CD1c-positive myeloid dendritic cell (primary cell): ENCODE data around the gene ZNF772.
"Not testable (repeated sequence)": the region's sequence is repeated elsewhere in the genome, so short reads cannot be mapped to it uniquely, and the experiment has no call there.

Experiments
- DNase-seq: peaks from one replicate; pipeline ENCODE4 v3.0.0-alpha.2; 2016; ENCODE audit errors: extremely low spot score

ZNF772 gene

DNA sequence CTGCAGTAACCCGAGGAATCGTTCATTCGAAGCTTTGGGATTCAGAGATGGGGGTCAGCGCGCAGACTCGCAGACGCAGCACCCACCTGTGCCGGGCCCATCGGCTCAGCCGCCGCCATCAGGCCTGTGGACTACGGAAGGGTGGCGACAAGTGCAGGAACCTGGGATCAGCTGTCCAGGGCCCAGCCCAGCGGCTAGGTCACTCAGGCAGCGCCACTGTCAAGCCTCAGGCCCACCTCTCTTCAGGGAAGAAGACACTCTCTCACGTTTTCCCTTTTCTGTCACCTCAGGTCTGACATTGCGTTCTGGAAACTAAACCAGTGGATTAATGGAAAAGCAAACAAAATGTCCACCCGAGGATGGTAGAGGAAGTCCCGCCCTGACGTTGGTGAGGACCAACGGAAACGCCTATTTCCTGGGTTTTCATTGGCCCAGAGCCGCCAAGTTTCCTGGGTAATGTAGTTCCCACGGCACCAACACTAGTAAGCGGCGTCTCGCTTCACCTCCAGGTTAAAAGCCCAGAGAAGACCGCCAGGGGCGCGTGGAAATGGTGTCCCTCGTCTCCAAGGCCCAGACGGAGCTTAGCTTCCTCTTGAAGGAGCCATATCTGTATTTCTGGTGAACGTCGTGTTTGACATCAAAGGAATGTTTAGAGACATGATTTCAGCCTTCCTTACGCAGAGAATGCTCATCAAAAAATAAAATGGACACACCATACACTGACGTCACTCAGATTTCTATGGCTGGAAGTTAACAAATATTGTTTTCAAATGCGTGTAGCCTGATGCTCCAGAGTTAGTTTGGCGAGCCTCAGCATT lies at the start of gene ZNF772:
Gene ZNF772 (minus strand): TSS at position 376 of the 818 bp plus-strand sequence. CDS start 257 bp downstream, at position 119.
- peak; percentile 96 for DNase-seq

DNA sequence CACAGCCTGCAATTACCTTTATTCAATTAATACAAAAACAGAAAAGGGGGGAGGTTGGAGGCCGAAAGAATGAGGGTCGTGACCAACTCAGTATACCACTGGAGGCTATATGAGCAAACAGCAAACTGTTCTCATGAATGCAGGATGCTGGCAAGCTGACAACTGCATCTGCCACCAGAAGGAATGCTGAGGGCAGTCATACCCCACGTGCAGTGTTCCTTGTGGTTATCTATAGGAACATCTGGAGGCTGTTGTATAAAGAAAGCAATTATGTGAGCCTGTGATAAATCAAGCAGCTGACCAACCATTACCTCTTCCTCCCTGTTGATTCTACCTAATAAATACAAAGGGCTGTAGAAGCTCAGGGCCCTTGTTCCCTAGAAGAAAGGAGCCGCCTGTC lies 40.7 kb upstream of the ZNF772 start:
- not testable (repeated sequence) for DNase-seq

- DNase-seq = no peak
These were observed 37.9 kb upstream of the ZNF772 start for GRCh38 chr19:57515255-57515654.

- no peak for DNase-seq
These were observed 35.5 kb upstream of the ZNF772 start for GRCh38 chr19:57512845-57513244.

DNA sequence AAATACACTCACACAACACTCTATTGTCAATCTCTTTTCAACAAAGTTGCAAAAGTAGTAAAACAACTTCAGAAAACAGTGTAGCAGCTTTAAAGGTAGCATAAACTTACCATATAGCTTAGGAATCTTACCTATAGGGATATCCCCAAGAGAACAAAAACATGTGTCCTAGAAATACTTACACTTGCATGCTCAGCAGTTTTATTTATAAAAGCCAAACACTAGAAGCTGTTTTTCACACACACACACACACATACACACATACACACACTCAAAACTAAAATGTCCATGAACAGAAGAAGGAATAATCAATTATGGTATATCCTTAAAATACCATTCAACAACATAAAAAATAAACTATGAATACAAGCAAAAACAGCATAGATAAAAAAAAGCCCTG lies 34.1 kb upstream of the ZNF772 start:
- no peak for DNase-seq

GRCh38 chr19:57506163-57506562 lies 28.8 kb upstream of the ZNF772 start:
- no peak for DNase-seq

GRCh38 chr19:57500400-57500799 lies 23.0 kb upstream of the ZNF772 start:
- DNase-seq = not testable (repeated sequence)

DNA sequence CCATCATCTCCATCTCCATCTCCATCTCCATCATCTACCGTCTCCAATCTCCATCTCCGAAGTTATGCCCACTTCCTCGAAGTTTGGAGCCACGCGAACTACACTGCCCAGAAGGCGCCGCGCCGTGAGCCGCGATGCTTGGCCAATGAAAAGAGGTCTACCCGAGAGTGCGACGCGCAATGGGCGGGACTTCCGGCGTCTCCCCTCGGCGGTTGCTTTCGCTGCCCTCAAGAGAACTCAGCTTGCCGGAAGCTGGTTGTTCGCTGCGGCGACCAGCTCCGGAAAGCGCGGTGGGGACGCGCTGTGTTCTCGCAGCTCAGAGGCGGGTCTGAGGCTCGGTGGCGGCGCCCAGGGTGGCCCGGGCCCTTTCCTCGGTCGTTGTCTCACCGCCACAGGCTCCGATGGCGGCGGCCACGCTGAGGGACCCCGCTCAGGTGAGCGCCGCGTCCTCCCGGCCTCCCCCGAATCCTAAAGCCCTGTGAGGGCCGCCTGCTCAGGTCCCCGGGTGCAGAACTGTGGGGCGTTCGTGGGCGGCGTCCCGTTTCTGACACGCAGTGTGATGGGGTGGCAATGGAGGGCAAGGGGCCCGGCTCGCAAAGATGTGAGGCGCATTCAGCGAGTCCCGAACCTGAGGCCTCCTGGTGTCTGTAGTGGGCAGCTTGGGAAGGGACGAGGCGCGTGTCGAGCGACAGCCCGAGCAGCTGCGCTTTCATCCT lies 22.5 kb upstream of the ZNF772 start, which contains the start of gene ZNF773:
Gene ZNF773 (plus strand): TSS at position 259 of the 716 bp plus-strand sequence. CDS start 143 bp downstream, at position 402.
- DNase-seq = peak; percentile 97

- not testable (repeated sequence) for DNase-seq
These were observed 21.9 kb upstream of the ZNF772 start for GRCh38 chr19:57499332-57499679.

GRCh38 chr19:57488299-57488644 lies 10.9 kb upstream of the ZNF772 start:
- DNase-seq = not testable (repeated sequence)

DNA sequence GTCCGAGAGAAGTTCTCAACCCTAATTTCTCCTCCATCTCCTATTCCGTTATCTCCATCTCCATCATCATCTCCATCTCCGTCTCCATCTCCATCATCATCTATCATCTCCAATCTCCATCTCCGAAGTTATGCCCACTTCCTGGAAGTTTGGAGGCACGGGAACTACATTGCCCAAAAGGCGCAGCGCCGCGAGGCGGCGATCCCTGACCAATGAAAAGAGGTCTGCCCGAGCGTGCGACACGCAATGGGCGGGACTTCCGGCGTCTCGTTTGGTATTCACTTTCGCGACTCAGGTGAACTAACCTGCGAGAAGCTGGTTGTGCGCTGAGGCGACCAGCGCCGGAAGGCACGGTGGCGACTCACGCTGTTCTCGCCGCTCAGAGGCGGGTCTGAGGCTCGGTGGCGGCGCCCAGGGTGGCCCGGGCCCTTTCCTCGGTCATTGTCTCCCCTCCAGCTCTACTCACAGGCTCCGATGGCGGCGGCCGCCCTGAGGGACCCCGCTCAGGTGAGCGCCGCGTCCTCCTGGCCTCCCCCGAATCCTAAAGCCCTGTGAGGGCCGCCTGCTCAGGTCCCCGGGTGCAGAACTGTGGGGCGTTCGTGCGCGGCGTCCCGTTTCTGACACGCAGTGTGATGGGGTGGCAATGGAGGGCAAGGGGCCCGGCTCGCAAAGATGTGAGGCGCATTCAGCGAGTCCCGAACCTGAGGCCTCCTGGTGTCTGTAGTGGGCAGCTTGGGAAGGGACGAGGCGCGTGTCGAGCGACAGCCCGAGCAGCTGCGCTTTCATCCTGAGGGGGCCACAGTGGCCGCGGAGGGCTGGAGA lies 10.3 kb upstream of the ZNF772 start, which contains the start of gene ZNF419:
Gene ZNF419 (plus strand): TSS at position 274 of the 822 bp plus-strand sequence. CDS start 201 bp downstream, at position 475.
- peak; percentile 92 for DNase-seq

DNA sequence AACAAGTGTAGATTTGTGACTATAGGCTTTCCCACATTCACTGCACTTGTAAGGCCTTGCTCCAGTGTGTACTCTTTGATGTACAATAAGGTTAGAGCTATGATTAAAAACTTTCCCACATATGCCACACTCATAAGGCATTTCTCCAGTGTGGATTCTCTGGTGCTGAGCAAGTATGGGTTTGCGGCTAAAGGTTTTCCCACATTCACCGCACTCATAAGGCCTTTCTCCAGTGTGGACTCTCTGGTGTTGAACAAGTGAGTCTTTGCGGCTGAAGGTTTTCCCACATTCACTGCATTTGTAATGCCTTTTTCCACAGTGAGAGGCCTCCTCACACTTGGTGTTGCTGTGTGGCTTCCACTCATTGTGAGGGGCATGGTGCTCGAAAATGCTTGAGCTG lies 3.7 kb downstream of the ZNF772 start:
- DNase-seq = no peak

- no peak for DNase-seq
These were observed 10.9 kb downstream of the ZNF772 start for GRCh38 chr19:57466489-57466888.

- DNase-seq = peak; percentile 43
These were observed 11.5 kb downstream of the ZNF772 start for GRCh38 chr19:57465680-57466381.

- no peak for DNase-seq
These were observed 25.1 kb downstream of the ZNF772 start for GRCh38 chr19:57452307-57452706.

DNA sequence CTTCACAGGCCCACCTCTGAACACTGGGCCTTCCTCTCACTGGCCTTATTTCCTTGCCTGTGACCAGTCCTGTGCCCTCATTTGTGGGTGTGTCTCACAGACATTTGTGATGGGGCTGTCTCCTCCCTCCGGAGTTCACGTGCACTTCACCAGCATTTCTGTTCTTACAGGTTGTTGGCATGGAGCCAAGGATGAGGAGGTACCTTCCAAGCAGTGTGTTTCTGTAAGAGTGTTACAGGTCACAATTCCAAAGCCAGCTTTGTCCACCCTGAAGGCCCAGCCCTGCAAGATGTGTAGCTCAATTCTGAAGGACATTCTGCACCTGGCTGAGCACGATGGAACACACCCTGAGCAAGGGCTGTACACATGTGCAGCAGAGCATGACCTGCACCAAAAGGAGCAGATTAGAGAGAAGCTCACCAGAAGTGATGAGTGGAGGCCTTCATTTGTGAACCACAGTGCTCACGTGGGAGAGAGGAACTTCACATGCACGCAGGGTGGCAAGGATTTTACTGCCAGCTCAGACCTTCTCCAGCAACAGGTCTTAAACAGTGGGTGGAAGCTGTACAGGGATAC lies 34.2 kb downstream of the ZNF772 start:
- no peak for DNase-seq

DNA sequence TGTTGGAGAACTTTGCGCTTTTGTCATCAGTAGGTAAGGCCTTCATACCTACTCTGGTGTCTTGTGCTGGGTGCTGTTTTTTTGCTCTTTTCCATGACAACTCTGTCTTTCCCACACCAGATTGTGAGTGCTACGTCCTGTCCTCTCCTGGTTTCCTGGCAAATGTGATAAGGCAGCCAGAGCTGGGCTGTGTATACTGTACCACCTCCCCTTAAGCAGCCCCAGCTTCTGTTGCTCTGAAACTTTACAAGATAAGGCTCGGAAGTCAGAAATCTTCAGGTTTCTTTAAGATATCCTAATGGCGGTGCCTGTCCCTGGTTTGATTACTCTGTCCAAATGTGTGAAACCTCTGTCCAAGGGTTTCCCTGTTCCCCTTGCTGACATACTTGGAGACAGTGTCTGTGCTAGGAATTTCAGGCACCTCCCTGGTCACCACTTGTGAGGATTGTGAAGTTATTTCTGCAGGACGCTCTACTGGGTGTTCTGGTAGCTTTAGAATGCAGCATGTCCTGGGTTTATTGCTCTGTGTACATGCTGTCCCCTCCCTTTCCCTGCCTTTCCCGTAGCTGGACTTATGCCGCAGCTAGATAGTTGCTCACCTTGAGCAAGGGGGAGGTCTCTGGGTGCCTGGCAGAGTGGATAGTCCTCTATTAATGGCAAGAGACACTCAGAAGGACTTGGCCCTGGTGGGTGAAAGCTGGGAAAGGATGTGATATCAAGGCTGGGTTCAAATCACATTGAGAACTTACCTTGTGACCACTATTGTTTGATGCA lies 35.2 kb downstream of the ZNF772 start:
- DNase-seq = no peak

DNA sequence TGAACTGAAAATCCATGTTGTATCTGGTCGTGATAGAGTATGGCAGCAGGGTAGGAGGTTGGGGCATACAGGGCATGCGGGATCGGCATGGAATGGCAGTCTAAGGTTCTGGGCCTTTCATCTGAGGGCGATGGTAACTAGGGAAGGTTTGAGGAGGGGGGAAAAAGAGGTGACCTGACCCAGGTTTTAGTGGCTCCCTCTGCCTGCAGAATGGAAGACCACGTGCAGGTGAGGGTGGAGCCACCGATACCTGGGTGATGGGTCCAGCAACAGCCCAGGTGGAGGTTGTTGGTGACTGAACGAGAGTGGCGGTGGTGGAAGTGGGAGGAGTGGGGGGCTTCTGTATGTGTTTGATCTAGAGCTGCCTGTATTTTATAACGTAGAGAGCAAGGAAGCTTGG lies 38.4 kb downstream of the ZNF772 start:
- DNase-seq = no peak

GRCh38 chr19:57437931-57438330 lies 39.4 kb downstream of the ZNF772 start:
- no peak for DNase-seq

- no peak for DNase-seq
These were observed 40.9 kb downstream of the ZNF772 start for GRCh38 chr19:57436417-57436816.
